Measurements from ENCODE around the gene DYSF.

DYSF gene

GRCh38 chr2:71513721-71514120 lies 60.4 kb downstream of the DYSF start:
- Histone ChIP-seq H3K79me2 (ENCODE audit: insufficient read depth, low read length) (no peaks in the 10 kb centered on the region), H3K9me3 (ENCODE audit: insufficient read depth, low read depth, low read length) (no peaks in the 10 kb centered on the region), H3K4me1 (ENCODE audit: insufficient read depth, low read length, poor library complexity, severe bottlenecking) (no peaks in the 10 kb centered on the region), H3K4me2 (ENCODE audit: low read depth, low read length, poor library complexity, severe bottlenecking) (no peak overlapping the region), H3K27me3 (ENCODE audit: insufficient read depth, low read length, poor library complexity, severe bottlenecking) (no peaks in the 10 kb centered on the region), H3F3A (ENCODE audit: low read depth) (no peaks in the 10 kb centered on the region), H3K36me3 (ENCODE audit: insufficient read depth, low read length) (no peaks in the 10 kb centered on the region), H4K20me1 (ENCODE audit: insufficient read depth, low read length, poor library complexity, severe bottlenecking) (no peaks in the 10 kb centered on the region), H3K4me3 (ENCODE audit: low read length, poor library complexity, severe bottlenecking) (no peak overlapping the region), H3K9me2 (replicated peaks; ENCODE audit: low read depth, low read length) (no peaks in the 10 kb centered on the region), H3K9ac (ENCODE audit: low read depth, low read length, poor library complexity, severe bottlenecking) (no peak overlapping the region), H2AFZ (ENCODE audit: low read length) (no peak overlapping the region)
- TF ChIP-seq EZH2phosphoT487 (IDR thresholded peaks at IDR 0.05; ENCODE audit: borderline replicate concordance) (no peak), CTCF (conservative IDR thresholded peaks at IDR 0.05; ENCODE audit: low read length) (no peak)

GRCh38 chr2:71516253-71516888 lies 63.0 kb downstream of the DYSF start:
- H3K4me3 ChIP-seq (ENCODE audit: low read length, poor library complexity, severe bottlenecking): no peak overlapping the region
- H3K27me3 ChIP-seq (ENCODE audit: insufficient read depth, low read length, poor library complexity, severe bottlenecking): no peaks in the 10 kb centered on the region
- no peaks in the 10 kb centered on the region for H4K20me1 ChIP-seq (ENCODE audit: insufficient read depth, low read length, poor library complexity, severe bottlenecking)
- H3K36me3 ChIP-seq (ENCODE audit: insufficient read depth, low read length): no peaks in the 10 kb centered on the region
- no peak overlapping the region for H3K4me2 ChIP-seq (ENCODE audit: low read depth, low read length, poor library complexity, severe bottlenecking)
- TF ChIP-seq CTCF (conservative IDR thresholded peaks at IDR 0.05; ENCODE audit: low read length): no peak
- TF ChIP-seq EZH2phosphoT487 (IDR thresholded peaks at IDR 0.05; ENCODE audit: borderline replicate concordance): no peak
- H3K4me1 ChIP-seq (ENCODE audit: insufficient read depth, low read length, poor library complexity, severe bottlenecking): no peaks in the 10 kb centered on the region
- H2AFZ ChIP-seq (ENCODE audit: low read length): no peak overlapping the region
- H3K9ac ChIP-seq (ENCODE audit: low read depth, low read length, poor library complexity, severe bottlenecking): no peak overlapping the region
- H3K9me3 ChIP-seq (ENCODE audit: insufficient read depth, low read depth, low read length): no peaks in the 10 kb centered on the region
- H3F3A ChIP-seq (ENCODE audit: low read depth): no peaks in the 10 kb centered on the region
- H3K9me2 ChIP-seq (replicated peaks; ENCODE audit: low read depth, low read length): no peaks in the 10 kb centered on the region
- H3K79me2 ChIP-seq (ENCODE audit: insufficient read depth, low read length): no peaks in the 10 kb centered on the region

GRCh38 chr2:71517851-71518250 lies 64.5 kb downstream of the DYSF start:
- Histone ChIP-seq H3K79me2 (ENCODE audit: insufficient read depth, low read length) (no peaks in the 10 kb centered on the region), H2AFZ (ENCODE audit: low read length) (no peak overlapping the region), H3K9me2 (replicated peaks; ENCODE audit: low read depth, low read length) (no peaks in the 10 kb centered on the region), H3K4me1 (ENCODE audit: insufficient read depth, low read length, poor library complexity, severe bottlenecking) (no peaks in the 10 kb centered on the region), H3K27me3 (ENCODE audit: insufficient read depth, low read length, poor library complexity, severe bottlenecking) (no peaks in the 10 kb centered on the region), H3K36me3 (ENCODE audit: insufficient read depth, low read length) (no peaks in the 10 kb centered on the region), H3F3A (ENCODE audit: low read depth) (no peaks in the 10 kb centered on the region), H4K20me1 (ENCODE audit: insufficient read depth, low read length, poor library complexity, severe bottlenecking) (no peaks in the 10 kb centered on the region), H3K4me3 (ENCODE audit: low read length, poor library complexity, severe bottlenecking) (no peak overlapping the region), H3K9ac (ENCODE audit: low read depth, low read length, poor library complexity, severe bottlenecking) (no peak overlapping the region), H3K9me3 (ENCODE audit: insufficient read depth, low read depth, low read length) (no peaks in the 10 kb centered on the region), H3K4me2 (ENCODE audit: low read depth, low read length, poor library complexity, severe bottlenecking) (no peak overlapping the region)
- TF ChIP-seq EZH2phosphoT487 (IDR thresholded peaks at IDR 0.05; ENCODE audit: borderline replicate concordance) (no peak), CTCF (conservative IDR thresholded peaks at IDR 0.05; ENCODE audit: low read length) (no peak)
